ENCODE results near the gene RUNDC1.

The RUNDC1 gene

GRCh38 chr17:42971589-42971988 is 8.8 kb upstream of the RUNDC1 start:
- TF ChIP-seq POLR2AphosphoS5 (IDR thresholded peaks at IDR 0.05; ENCODE audit: low read depth, low read length) (no peak), SIN3A (IDR thresholded peaks at IDR 0.05; ENCODE audit: borderline replicate concordance, insufficient read depth, low read length) (no peak), FOXP2 (optimal IDR thresholded peaks at IDR 0.05; ENCODE audit: borderline replicate concordance, extremely low read depth, extremely low read length, insufficient read depth) (no peak), TAF1 (IDR thresholded peaks at IDR 0.05; ENCODE audit: borderline replicate concordance, insufficient read depth, low read length) (no peak), REST (IDR thresholded peaks at IDR 0.05; ENCODE audit: insufficient read depth in 1 of 2, low read depth in 2 of 2, low read length in 2 of 2) (no peak)

- no peak for TF ChIP-seq TAF1 (IDR thresholded peaks at IDR 0.05; ENCODE audit: borderline replicate concordance, insufficient read depth, low read length)
- TF ChIP-seq FOXP2 (optimal IDR thresholded peaks at IDR 0.05; ENCODE audit: borderline replicate concordance, extremely low read depth, extremely low read length, insufficient read depth) = no peak
- TF ChIP-seq SIN3A (IDR thresholded peaks at IDR 0.05; ENCODE audit: borderline replicate concordance, insufficient read depth, low read length) = no peak
- no peak for TF ChIP-seq REST (IDR thresholded peaks at IDR 0.05; ENCODE audit: insufficient read depth in 1 of 2, low read depth in 2 of 2, low read length in 2 of 2)
- no peak for TF ChIP-seq POLR2AphosphoS5 (IDR thresholded peaks at IDR 0.05; ENCODE audit: low read depth, low read length)
Observed at GRCh38 chr17:42975265-42975664, 5.1 kb upstream of the RUNDC1 start.

GRCh38 chr17:42979511-42980273 is 673 bp upstream of the RUNDC1 start, which contains the start of gene PTGES3L:
TSS of gene PTGES3L (minus strand) at chr17:42980080. CDS start at chr17:42980053, 27 bp downstream.
- no peak for TF ChIP-seq TAF1 (IDR thresholded peaks at IDR 0.05; ENCODE audit: borderline replicate concordance, insufficient read depth, low read length)
- TF ChIP-seq SIN3A (IDR thresholded peaks at IDR 0.05; ENCODE audit: borderline replicate concordance, insufficient read depth, low read length) = no peak
- TF ChIP-seq REST (IDR thresholded peaks at IDR 0.05; ENCODE audit: insufficient read depth in 1 of 2, low read depth in 2 of 2, low read length in 2 of 2) = no peak
- no peak for TF ChIP-seq FOXP2 (optimal IDR thresholded peaks at IDR 0.05; ENCODE audit: borderline replicate concordance, extremely low read depth, extremely low read length, insufficient read depth)
- no peak for TF ChIP-seq POLR2AphosphoS5 (IDR thresholded peaks at IDR 0.05; ENCODE audit: low read depth, low read length)

- peak; percentile 34 for TF ChIP-seq FOXP2 (optimal IDR thresholded peaks at IDR 0.05; ENCODE audit: borderline replicate concordance, extremely low read depth, extremely low read length, insufficient read depth)
- 0 out of 2 replicates have a peak, but pooled peaks have one; percentile 34 for TF ChIP-seq TAF1 (IDR thresholded peaks at IDR 0.05; ENCODE audit: borderline replicate concordance, insufficient read depth, low read length)
- TF ChIP-seq POLR2AphosphoS5 (IDR thresholded peaks at IDR 0.05; ENCODE audit: low read depth, low read length) = peak; percentile 35; the same call in 1 of the 2 replicates
- 0 out of 2 replicates have a peak, but pooled peaks have one; percentile 23 for TF ChIP-seq SIN3A (IDR thresholded peaks at IDR 0.05; ENCODE audit: borderline replicate concordance, insufficient read depth, low read length)
- no peak for TF ChIP-seq REST (IDR thresholded peaks at IDR 0.05; ENCODE audit: insufficient read depth in 1 of 2, low read depth in 2 of 2, low read length in 2 of 2)
Observed at GRCh38 chr17:42980766-42981397, 517 bp downstream of the RUNDC1 start.

Measured in PFSK-1 (cell line).